Measurements from ENCODE around the gene CTSD.

Gene CTSD

GRCh38 chr11:1757861-1758610, 5.7 kb downstream of the CTSD start:
- Mint-ChIP-seq H3K4me1 (ENCODE audit: low read depth) (peaks cover 34% of the 10 kb centered on the region), H3K9me3 (no peaks in the 10 kb centered on the region), H3K36me3 (ENCODE audit: low read depth) (peaks cover 19% of the 10 kb centered on the region), H3K27me3 (ENCODE audit: low read depth) (no peaks in the 10 kb centered on the region), H3K4me3 (peak overlapping the region; percentile 60), H3K27ac (peak overlapping the region; percentile 89)

- H3K4me1 Mint-ChIP-seq (ENCODE audit: low read depth): peaks cover 30% of the 10 kb centered on the region
- H3K4me3 Mint-ChIP-seq: peak overlapping the region; percentile 54
- H3K9me3 Mint-ChIP-seq: no peaks in the 10 kb centered on the region
- H3K27me3 Mint-ChIP-seq (ENCODE audit: low read depth): no peaks in the 10 kb centered on the region
- H3K27ac Mint-ChIP-seq: peak overlapping the region; percentile 89
- H3K36me3 Mint-ChIP-seq (ENCODE audit: low read depth): peaks cover 18% of the 10 kb centered on the region
Observed at GRCh38 chr11:1756791-1757771, 6.6 kb downstream of the CTSD start.

GRCh38 chr11:1755692-1756561, 7.8 kb downstream of the CTSD start:
- peaks cover 18% of the 10 kb centered on the region for H3K36me3 Mint-ChIP-seq (ENCODE audit: low read depth)
- H3K4me1 Mint-ChIP-seq (ENCODE audit: low read depth): peaks cover 30% of the 10 kb centered on the region
- no peaks in the 10 kb centered on the region for H3K27me3 Mint-ChIP-seq (ENCODE audit: low read depth)
- peak overlapping the region; percentile 17 for H3K4me3 Mint-ChIP-seq
- H3K9me3 Mint-ChIP-seq: no peaks in the 10 kb centered on the region
- H3K27ac Mint-ChIP-seq: peak overlapping the region; percentile 64

GRCh38 chr11:1755344-1755691, 8.4 kb downstream of the CTSD start:
- peaks cover 18% of the 10 kb centered on the region for H3K36me3 Mint-ChIP-seq (ENCODE audit: low read depth)
- H3K27ac Mint-ChIP-seq: peak overlapping the region; percentile 64
- peaks cover 32% of the 10 kb centered on the region for H3K4me1 Mint-ChIP-seq (ENCODE audit: low read depth)
- no peaks in the 10 kb centered on the region for H3K9me3 Mint-ChIP-seq
- H3K4me3 Mint-ChIP-seq: peak overlapping the region; percentile 14
- H3K27me3 Mint-ChIP-seq (ENCODE audit: low read depth): peaks cover 4% of the 10 kb centered on the region

GRCh38 chr11:1754376-1755150, 9.2 kb downstream of the CTSD start:
- Mint-ChIP-seq H3K9me3 (no peaks in the 10 kb centered on the region), H3K36me3 (ENCODE audit: low read depth) (peaks cover 18% of the 10 kb centered on the region), H3K4me1 (ENCODE audit: low read depth) (peaks cover 36% of the 10 kb centered on the region), H3K4me3 (no peak overlapping the region), H3K27ac (no peak overlapping the region), H3K27me3 (ENCODE audit: low read depth) (peaks cover 11% of the 10 kb centered on the region)

- Mint-ChIP-seq H3K36me3 (ENCODE audit: low read depth) (peaks cover 18% of the 10 kb centered on the region), H3K27me3 (ENCODE audit: low read depth) (peaks cover 14% of the 10 kb centered on the region), H3K4me1 (ENCODE audit: low read depth) (peaks cover 36% of the 10 kb centered on the region), H3K9me3 (no peaks in the 10 kb centered on the region), H3K27ac (no peak overlapping the region), H3K4me3 (no peak overlapping the region)
Observed at GRCh38 chr11:1753929-1754305, 9.8 kb downstream of the CTSD start.

GRCh38 chr11:1753229-1753928, 10.3 kb downstream of the CTSD start:
- H3K4me3 Mint-ChIP-seq: no peak overlapping the region
- H3K4me1 Mint-ChIP-seq (ENCODE audit: low read depth): peaks cover 32% of the 10 kb centered on the region

GRCh38 chr11:1752907-1753228, 10.9 kb downstream of the CTSD start:
- Mint-ChIP-seq H3K4me1 (ENCODE audit: low read depth) (peaks cover 29% of the 10 kb centered on the region), H3K4me3 (no peak overlapping the region), H3K27ac (no peak overlapping the region), H3K27me3 (ENCODE audit: low read depth) (peaks cover 17% of the 10 kb centered on the region), H3K9me3 (no peaks in the 10 kb centered on the region), H3K36me3 (ENCODE audit: low read depth) (peaks cover 14% of the 10 kb centered on the region)

More at GRCh38 chr11:1753229-1753928, 10.3 kb downstream of the CTSD start:
- H3K9me3 Mint-ChIP-seq: no peaks in the 10 kb centered on the region
- peaks cover 14% of the 10 kb centered on the region for H3K36me3 Mint-ChIP-seq (ENCODE audit: low read depth)
- no peak overlapping the region for H3K27ac Mint-ChIP-seq
- H3K27me3 Mint-ChIP-seq (ENCODE audit: low read depth): peaks cover 14% of the 10 kb centered on the region

- H3K36me3 Mint-ChIP-seq (ENCODE audit: low read depth): peaks cover 11% of the 10 kb centered on the region
- H3K4me1 Mint-ChIP-seq (ENCODE audit: low read depth): peaks cover 23% of the 10 kb centered on the region
- H3K4me3 Mint-ChIP-seq: no peak overlapping the region
- H3K27me3 Mint-ChIP-seq (ENCODE audit: low read depth): peaks cover 17% of the 10 kb centered on the region
- no peaks in the 10 kb centered on the region for H3K9me3 Mint-ChIP-seq
- no peak overlapping the region for H3K27ac Mint-ChIP-seq
Observed at GRCh38 chr11:1751999-1752906, 11.5 kb downstream of the CTSD start.

- no peaks in the 10 kb centered on the region for H3K9me3 Mint-ChIP-seq
- H3K36me3 Mint-ChIP-seq (ENCODE audit: low read depth): peaks cover 9% of the 10 kb centered on the region
- H3K27me3 Mint-ChIP-seq (ENCODE audit: low read depth): peaks cover 17% of the 10 kb centered on the region
- H3K27ac Mint-ChIP-seq: no peak overlapping the region
- no peak overlapping the region for H3K4me3 Mint-ChIP-seq
- peaks cover 21% of the 10 kb centered on the region for H3K4me1 Mint-ChIP-seq (ENCODE audit: low read depth)
Observed at GRCh38 chr11:1751531-1751921, 12.2 kb downstream of the CTSD start.

- no peak overlapping the region for H3K4me3 Mint-ChIP-seq
- H3K9me3 Mint-ChIP-seq: peaks cover 3% of the 10 kb centered on the region
- H3K27me3 Mint-ChIP-seq (ENCODE audit: low read depth): peaks cover 17% of the 10 kb centered on the region
- peaks cover 9% of the 10 kb centered on the region for H3K36me3 Mint-ChIP-seq (ENCODE audit: low read depth)
- H3K4me1 Mint-ChIP-seq (ENCODE audit: low read depth): peaks cover 18% of the 10 kb centered on the region
- H3K27ac Mint-ChIP-seq: no peak overlapping the region
Observed at GRCh38 chr11:1750840-1751530, 12.7 kb downstream of the CTSD start.

- Mint-ChIP-seq H3K27ac (peak within 1 kb of the TSS; percentile 1), H3K4me1 (ENCODE audit: low read depth) (peaks cover 13% of the 10 kb centered on the region), H3K9me3 (peaks cover 8% of the 10 kb centered on the region), H3K36me3 (ENCODE audit: low read depth) (peaks cover 5% of the 10 kb centered on the region), H3K4me3 (no peak within 1 kb of the TSS), H3K27me3 (ENCODE audit: low read depth) (peaks cover 17% of the 10 kb centered on the region)
Observed at GRCh38 chr11:1750481-1750839, 13.3 kb downstream of the CTSD start, which contains the start of gene IFITM10. Gene IFITM10 (minus strand): TSS chr11:1750595. CDS start chr11:1750442, 153 bp downstream.
